Right atrium auricular region (tissue), 2 donors: ENCODE results near the gene SRGAP1. TPM values are rescaled to one million over a fixed set of nuclear protein-coding genes. Genes with fewer than 3 reads are reported as not detected.

Source experiments
- DNase-seq: peaks from one replicate; pipeline ENCODE4 v3.0.0-alpha.2; 2019; ENCODE audit warnings: low spot score
- H3K27ac ChIP-seq, 2 donors: fragments of 200-600 bp; sonication (generic); 1 replicate in 1 of 2; 2 replicates in 1 of 2; pipeline ENCODE4 v1.5.1; 2016 to 2019
- H3K27me3 ChIP-seq, 2 donors: fragments of 200-600 bp; sonication (generic); one replicate each; pipeline versions ENCODE4 v1.5.1 to v1.6.0; 2017 to 2019
- H3K36me3 ChIP-seq: fragments of 200-600 bp; sonication (generic); one replicate; pipeline ENCODE4 v1.5.1; 2016
- H3K4me1 ChIP-seq, 2 donors: fragments of 200-600 bp; sonication (generic); one replicate each; pipeline versions ENCODE4 v1.5.1 to v1.6.0; 2017 to 2019
- H3K4me3 ChIP-seq, 2 donors: fragments of 200-600 bp; sonication (generic); 1 replicate in 1 of 2; 2 replicates in 1 of 2; pipeline ENCODE4 v1.5.1; 2017 to 2019; ENCODE audit warnings: mild to moderate bottlenecking in 1 of 2, moderate library complexity in 1 of 2
- H3K9me3 ChIP-seq, 2 donors: fragments of 200-600 bp; sonication (generic); one replicate each; pipeline ENCODE4 v1.5.1; 2019
- total RNA-seq, 2 donors: library from RNA; depleted of rRNA; stranded (reverse); fragments of >200 nt; gene quantifications; one replicate each; pipeline ENCODE4 v1.1.0, GENCODE V29; 2016
- TF ChIP-seq, protein P1 (sequence below), 2 donors: fragments of 200-600 bp; sonication (generic); IDR thresholded peaks; one replicate each; pipeline ENCODE4 v1.5.1; 2019; ENCODE audit warnings: antibody characterized with exemption in 2 of 2

SRGAP1 gene
- total RNA-seq, 2 donors from 2014 or later: 1.4 to 3.3 TPM

GRCh38 chr12:64184216-64184615, 339.7 kb downstream of the SRGAP1 start:
- H3K27me3 ChIP-seq: no peaks in the 10 kb centered on the region
- TF ChIP-seq, protein P1, sequence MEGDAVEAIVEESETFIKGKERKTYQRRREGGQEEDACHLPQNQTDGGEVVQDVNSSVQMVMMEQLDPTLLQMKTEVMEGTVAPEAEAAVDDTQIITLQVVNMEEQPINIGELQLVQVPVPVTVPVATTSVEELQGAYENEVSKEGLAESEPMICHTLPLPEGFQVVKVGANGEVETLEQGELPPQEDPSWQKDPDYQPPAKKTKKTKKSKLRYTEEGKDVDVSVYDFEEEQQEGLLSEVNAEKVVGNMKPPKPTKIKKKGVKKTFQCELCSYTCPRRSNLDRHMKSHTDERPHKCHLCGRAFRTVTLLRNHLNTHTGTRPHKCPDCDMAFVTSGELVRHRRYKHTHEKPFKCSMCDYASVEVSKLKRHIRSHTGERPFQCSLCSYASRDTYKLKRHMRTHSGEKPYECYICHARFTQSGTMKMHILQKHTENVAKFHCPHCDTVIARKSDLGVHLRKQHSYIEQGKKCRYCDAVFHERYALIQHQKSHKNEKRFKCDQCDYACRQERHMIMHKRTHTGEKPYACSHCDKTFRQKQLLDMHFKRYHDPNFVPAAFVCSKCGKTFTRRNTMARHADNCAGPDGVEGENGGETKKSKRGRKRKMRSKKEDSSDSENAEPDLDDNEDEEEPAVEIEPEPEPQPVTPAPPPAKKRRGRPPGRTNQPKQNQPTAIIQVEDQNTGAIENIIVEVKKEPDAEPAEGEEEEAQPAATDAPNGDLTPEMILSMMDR (IDR thresholded peaks at IDR 0.05): no peak
- H3K36me3 ChIP-seq: no peaks in the 10 kb centered on the region
- H3K9me3 ChIP-seq: no peaks in the 10 kb centered on the region
- H3K27ac ChIP-seq: no peak overlapping the region
- peaks cover 0 to 8% of the 10 kb centered on the region in 2 donors for H3K4me1 ChIP-seq
- DNase-seq: no peak
- no peak overlapping the region for H3K4me3 ChIP-seq

DNA sequence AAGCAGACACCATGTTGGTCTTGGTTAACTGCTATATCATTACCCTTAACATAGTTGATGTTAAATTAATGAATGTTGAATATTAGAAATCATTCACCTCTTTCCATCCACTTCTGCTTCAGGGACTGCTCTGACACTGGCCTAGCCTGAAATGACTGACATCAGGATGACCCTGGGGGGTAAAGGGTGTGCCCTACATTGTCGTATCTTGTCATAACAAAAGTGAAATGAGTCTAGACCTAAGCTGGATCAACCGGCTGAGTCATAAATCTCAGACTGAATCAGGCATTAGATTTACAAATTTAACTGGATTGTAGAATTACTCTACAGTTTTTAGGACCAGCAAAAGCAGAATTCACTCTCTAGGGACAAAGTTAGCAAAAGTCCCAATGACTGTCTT, 342.3 kb downstream of the SRGAP1 start:
- DNase-seq: no peak
- no peaks in the 10 kb centered on the region for H3K27me3 ChIP-seq
- H3K27ac ChIP-seq: no peak overlapping the region
- TF ChIP-seq, protein P1 (IDR thresholded peaks at IDR 0.05): no peak
- H3K4me3 ChIP-seq: no peak overlapping the region
- H3K4me1 ChIP-seq: no peaks in the 10 kb centered on the region
- H3K36me3 ChIP-seq: no peaks in the 10 kb centered on the region
- no peaks in the 10 kb centered on the region for H3K9me3 ChIP-seq

- Histone ChIP-seq H3K27me3 (no peaks in the 10 kb centered on the region), H3K4me1 (no peaks in the 10 kb centered on the region), H3K27ac (no peak overlapping the region), H3K9me3 (no peaks in the 10 kb centered on the region), H3K36me3 (no peaks in the 10 kb centered on the region), H3K4me3 (no peak overlapping the region)
- no peak for DNase-seq
- TF ChIP-seq, protein P1 (IDR thresholded peaks at IDR 0.05): no peak
Observed at GRCh38 chr12:64187370-64187769, 342.9 kb downstream of the SRGAP1 start.

DNA sequence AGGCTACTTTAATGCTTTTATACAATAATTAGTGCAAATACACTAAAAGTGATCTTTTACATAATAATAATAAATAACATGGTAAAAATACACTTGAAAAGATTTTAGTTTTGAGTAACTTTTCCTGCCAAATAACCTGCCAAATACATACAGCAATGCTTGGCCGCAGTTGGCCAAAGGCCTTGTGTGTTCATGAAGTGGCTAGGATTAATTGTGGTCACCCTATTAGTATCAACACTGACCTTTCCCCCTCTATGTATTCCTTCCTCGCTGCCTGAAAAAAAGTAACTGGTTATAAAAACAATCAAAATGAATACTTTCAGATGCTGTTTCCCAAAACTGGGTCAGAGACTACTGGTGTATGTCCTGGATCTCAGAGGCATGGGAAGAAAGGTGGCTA, 343.3 kb downstream of the SRGAP1 start:
- Histone ChIP-seq H3K4me1 (no peaks in the 10 kb centered on the region), H3K36me3 (no peaks in the 10 kb centered on the region), H3K27me3 (no peaks in the 10 kb centered on the region), H3K27ac (no peak overlapping the region), H3K4me3 (no peak overlapping the region), H3K9me3 (no peaks in the 10 kb centered on the region)
- TF ChIP-seq, protein P1 (IDR thresholded peaks at IDR 0.05): no peak
- DNase-seq: no peak

DNA sequence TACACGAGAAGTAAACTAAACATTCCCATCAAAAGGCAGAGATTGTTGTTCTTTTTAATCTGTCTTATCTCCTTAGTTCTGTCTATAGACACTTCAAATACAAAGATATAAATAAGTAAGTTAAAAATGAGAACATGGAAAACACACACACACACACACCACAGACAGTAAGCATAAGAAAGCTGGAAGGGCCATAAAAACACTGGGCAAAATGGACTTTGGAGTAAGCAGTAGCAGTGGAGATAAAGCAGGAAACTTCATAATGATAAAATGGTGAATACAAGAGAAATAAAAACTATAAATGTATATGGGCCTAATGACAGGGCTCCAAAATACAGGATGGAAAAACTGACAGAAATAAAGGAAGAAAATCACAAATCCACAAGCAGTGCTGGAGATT, 345.0 kb downstream of the SRGAP1 start:
- H3K27ac ChIP-seq: no peak overlapping the region
- no peaks in the 10 kb centered on the region for H3K4me1 ChIP-seq
- no peak for DNase-seq
- H3K27me3 ChIP-seq: no peaks in the 10 kb centered on the region
- H3K9me3 ChIP-seq: no peaks in the 10 kb centered on the region
- no peak overlapping the region for H3K4me3 ChIP-seq
- TF ChIP-seq, protein P1 (IDR thresholded peaks at IDR 0.05): no peak
- peaks cover 6% of the 10 kb centered on the region for H3K36me3 ChIP-seq

- no peaks in the 10 kb centered on the region for H3K9me3 ChIP-seq
- no peak for DNase-seq
- H3K36me3 ChIP-seq: peaks cover 6% of the 10 kb centered on the region
- no peaks in the 10 kb centered on the region for H3K4me1 ChIP-seq
- TF ChIP-seq, protein P1 (IDR thresholded peaks at IDR 0.05): no peak
- H3K27ac ChIP-seq: no peak overlapping the region
- H3K4me3 ChIP-seq: no peak overlapping the region
- H3K27me3 ChIP-seq: no peaks in the 10 kb centered on the region
Observed at GRCh38 chr12:64190140-64190539, 345.6 kb downstream of the SRGAP1 start.
